Measurements from ENCODE around the gene APOO. TPM values are rescaled to one million over a fixed set of nuclear protein-coding genes. Genes with fewer than 3 reads are reported as not detected.

APOO gene
- total RNA-seq, 3 donors from 2014 or later (not counting 1 experiment from before 2014, with no cell fraction given), result 8.8 to 13.0 (median 10.0) TPM

DNA sequence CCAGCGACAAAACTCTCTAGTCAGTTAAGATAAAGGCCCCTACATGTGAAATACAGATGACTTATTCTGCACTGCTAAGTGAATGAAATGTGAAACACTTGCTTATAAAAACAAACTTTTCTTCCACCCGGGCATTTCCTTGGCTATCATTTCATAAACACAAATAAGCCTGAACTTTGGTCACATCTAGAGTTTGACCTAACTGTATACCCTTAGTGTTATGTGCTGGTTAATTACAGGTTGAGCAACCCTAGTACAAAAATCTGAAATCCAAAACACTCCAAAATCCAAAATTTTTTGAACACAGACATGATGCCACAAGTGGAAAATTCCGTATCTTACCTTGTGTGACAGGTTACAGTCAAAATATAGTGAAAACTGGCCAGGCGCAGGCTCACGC is 78.9 kb downstream of the APOO start:
- Histone ChIP-seq H3K9me3 (ENCODE audit: control insufficient read depth, insufficient read depth, low read length) (no peaks in the 10 kb centered on the region), H3K27me3 (ENCODE audit: control insufficient read depth, insufficient read depth, low read length) (no peaks in the 10 kb centered on the region), H3K4me3 (ENCODE audit: low read length) (no peak overlapping the region), H3K36me3 (ENCODE audit: control insufficient read depth, insufficient read depth, low read length) (no peaks in the 10 kb centered on the region), H3K27ac (ENCODE audit: low read length) (no peak overlapping the region), H3K4me1 (ENCODE audit: control insufficient read depth, insufficient read depth, low read length) (no peaks in the 10 kb centered on the region)
- TF ChIP-seq, protein P1, sequence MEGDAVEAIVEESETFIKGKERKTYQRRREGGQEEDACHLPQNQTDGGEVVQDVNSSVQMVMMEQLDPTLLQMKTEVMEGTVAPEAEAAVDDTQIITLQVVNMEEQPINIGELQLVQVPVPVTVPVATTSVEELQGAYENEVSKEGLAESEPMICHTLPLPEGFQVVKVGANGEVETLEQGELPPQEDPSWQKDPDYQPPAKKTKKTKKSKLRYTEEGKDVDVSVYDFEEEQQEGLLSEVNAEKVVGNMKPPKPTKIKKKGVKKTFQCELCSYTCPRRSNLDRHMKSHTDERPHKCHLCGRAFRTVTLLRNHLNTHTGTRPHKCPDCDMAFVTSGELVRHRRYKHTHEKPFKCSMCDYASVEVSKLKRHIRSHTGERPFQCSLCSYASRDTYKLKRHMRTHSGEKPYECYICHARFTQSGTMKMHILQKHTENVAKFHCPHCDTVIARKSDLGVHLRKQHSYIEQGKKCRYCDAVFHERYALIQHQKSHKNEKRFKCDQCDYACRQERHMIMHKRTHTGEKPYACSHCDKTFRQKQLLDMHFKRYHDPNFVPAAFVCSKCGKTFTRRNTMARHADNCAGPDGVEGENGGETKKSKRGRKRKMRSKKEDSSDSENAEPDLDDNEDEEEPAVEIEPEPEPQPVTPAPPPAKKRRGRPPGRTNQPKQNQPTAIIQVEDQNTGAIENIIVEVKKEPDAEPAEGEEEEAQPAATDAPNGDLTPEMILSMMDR (IDR thresholded peaks at IDR 0.05), result no peak
- Mint-ChIP-seq H3K4me1 (no peaks in the 10 kb centered on the region), H3K9me3 (no peaks in the 10 kb centered on the region), H3K4me3 (no peak overlapping the region), H3K36me3 (no peaks in the 10 kb centered on the region), H3K27ac (no peak overlapping the region), H3K27me3 (ENCODE audit: low read depth in 2 of 2) (no peaks in the 10 kb centered on the region)
- intact Hi-C loops (cut with micrococcal nuclease), result no loop called here
- WGBS (ENCODE audit: insufficient coverage), result 99% methylated on average over 4 of the region's 5 CpGs
- DNase-seq, result no peak
- ATAC-seq, result no peak

DNA sequence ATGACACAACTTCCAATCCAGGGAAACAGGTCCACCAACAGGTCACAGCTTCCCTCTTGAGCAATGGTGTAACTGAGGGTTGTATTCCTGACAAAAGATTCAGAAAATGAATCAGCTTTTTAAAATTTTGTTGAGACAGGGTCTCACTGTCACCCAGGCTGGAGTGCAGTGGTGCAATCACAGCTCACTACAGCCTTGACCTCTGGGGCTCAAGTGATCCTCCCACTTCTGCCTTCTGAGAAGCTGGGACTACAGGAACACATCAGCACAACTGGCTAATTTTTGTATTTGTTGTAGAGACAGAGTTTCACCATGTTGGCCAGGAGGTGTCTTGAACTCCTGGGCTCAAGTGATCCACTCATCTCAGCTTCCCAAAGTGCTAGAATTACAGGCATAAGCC is 81.1 kb downstream of the APOO start:
- Mint-ChIP-seq H3K27ac (no peak overlapping the region), H3K27me3 (ENCODE audit: low read depth in 2 of 2) (no peaks in the 10 kb centered on the region), H3K4me1 (no peaks in the 10 kb centered on the region), H3K4me3 (no peak overlapping the region), H3K9me3 (no peaks in the 10 kb centered on the region), H3K36me3 (no peaks in the 10 kb centered on the region)
- ATAC-seq (no peak), DNase-seq (no peak)
- H3K4me3 ChIP-seq (ENCODE audit: low read length), result no peak overlapping the region
- H3K9me3 ChIP-seq (ENCODE audit: control insufficient read depth, insufficient read depth, low read length), result no peaks in the 10 kb centered on the region
- no peaks in the 10 kb centered on the region for H3K4me1 ChIP-seq (ENCODE audit: control insufficient read depth, insufficient read depth, low read length)
- intact Hi-C loops (cut with micrococcal nuclease), result no loop called here
- no peaks in the 10 kb centered on the region for H3K27me3 ChIP-seq (ENCODE audit: control insufficient read depth, insufficient read depth, low read length)
- TF ChIP-seq, protein P1 (IDR thresholded peaks at IDR 0.05), result no peak
- no peak overlapping the region for H3K27ac ChIP-seq (ENCODE audit: low read length)
- no peaks in the 10 kb centered on the region for H3K36me3 ChIP-seq (ENCODE audit: control insufficient read depth, insufficient read depth, low read length)

DNA sequence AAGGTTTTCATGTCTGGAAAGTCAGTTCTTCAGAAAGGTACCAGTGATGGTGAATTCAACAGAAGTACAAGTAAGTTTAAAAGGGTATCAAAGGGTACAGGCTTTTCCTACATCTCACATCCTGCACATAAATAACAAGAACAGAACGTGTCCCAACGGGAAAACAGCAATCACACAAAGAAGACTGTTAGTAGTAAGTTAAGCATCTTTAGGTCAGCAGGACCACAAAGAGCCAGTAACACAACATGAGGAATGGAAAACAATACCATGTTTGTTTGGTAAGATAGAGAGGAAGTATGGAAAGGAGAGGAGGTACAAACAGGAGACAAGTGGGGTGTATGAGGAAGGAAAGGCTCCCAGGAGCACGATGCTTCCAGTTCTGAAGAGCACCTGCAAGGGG is 81.5 kb downstream of the APOO start:
- Histone ChIP-seq H3K27ac (ENCODE audit: low read length) (no peak overlapping the region), H3K9me3 (ENCODE audit: control insufficient read depth, insufficient read depth, low read length) (no peaks in the 10 kb centered on the region), H3K27me3 (ENCODE audit: control insufficient read depth, insufficient read depth, low read length) (no peaks in the 10 kb centered on the region), H3K4me1 (ENCODE audit: control insufficient read depth, insufficient read depth, low read length) (no peaks in the 10 kb centered on the region), H3K36me3 (ENCODE audit: control insufficient read depth, insufficient read depth, low read length) (no peaks in the 10 kb centered on the region), H3K4me3 (ENCODE audit: low read length) (no peak overlapping the region)
- no peak for ATAC-seq
- no peaks in the 10 kb centered on the region for H3K27me3 Mint-ChIP-seq (ENCODE audit: low read depth in 2 of 2)
- H3K36me3 Mint-ChIP-seq, result no peaks in the 10 kb centered on the region
- TF ChIP-seq, protein P1 (IDR thresholded peaks at IDR 0.05), result no peak
- no peaks in the 10 kb centered on the region for H3K9me3 Mint-ChIP-seq
- H3K27ac Mint-ChIP-seq, result no peak overlapping the region
- no peak overlapping the region for H3K4me3 Mint-ChIP-seq
- no peaks in the 10 kb centered on the region for H3K4me1 Mint-ChIP-seq
- intact Hi-C loops (cut with micrococcal nuclease), result no loop called here
- DNase-seq, result no peak
- 93% methylated on average over 2 of the region's 3 CpGs for WGBS (ENCODE audit: insufficient coverage)

DNA sequence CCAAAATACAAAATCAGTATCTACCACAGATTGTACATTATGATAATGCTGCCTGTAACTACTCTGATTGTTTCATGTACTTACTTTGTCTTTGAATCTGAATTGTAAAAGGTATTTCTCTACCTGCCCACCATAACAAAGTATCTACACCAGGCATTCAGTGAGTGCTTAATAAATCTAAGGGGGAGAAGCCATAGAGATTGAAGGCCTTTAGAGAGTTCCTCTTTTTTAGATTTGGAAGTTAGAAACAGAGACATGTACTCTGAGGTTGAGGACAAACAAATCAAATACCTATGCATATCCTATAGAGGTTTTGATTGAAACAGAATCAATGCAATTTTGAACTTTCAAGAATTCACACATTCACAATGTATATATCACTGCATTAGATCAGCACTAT is 82.1 kb downstream of the APOO start:
- no peak overlapping the region for H3K4me3 Mint-ChIP-seq
- H3K4me1 Mint-ChIP-seq, result no peaks in the 10 kb centered on the region
- no peaks in the 10 kb centered on the region for H3K9me3 ChIP-seq (ENCODE audit: control insufficient read depth, insufficient read depth, low read length)
- ATAC-seq (no peak), DNase-seq (no peak)
- H3K36me3 Mint-ChIP-seq, result no peaks in the 10 kb centered on the region
- no peaks in the 10 kb centered on the region for H3K9me3 Mint-ChIP-seq
- H3K27me3 ChIP-seq (ENCODE audit: control insufficient read depth, insufficient read depth, low read length), result no peaks in the 10 kb centered on the region
- H3K4me1 ChIP-seq (ENCODE audit: control insufficient read depth, insufficient read depth, low read length), result no peaks in the 10 kb centered on the region
- no peak overlapping the region for H3K27ac ChIP-seq (ENCODE audit: low read length)
- no peak overlapping the region for H3K27ac Mint-ChIP-seq
- H3K36me3 ChIP-seq (ENCODE audit: control insufficient read depth, insufficient read depth, low read length), result no peaks in the 10 kb centered on the region
- H3K27me3 Mint-ChIP-seq (ENCODE audit: low read depth in 2 of 2), result no peaks in the 10 kb centered on the region
- no peak overlapping the region for H3K4me3 ChIP-seq (ENCODE audit: low read length)
- intact Hi-C loops (cut with micrococcal nuclease), result no loop called here
- TF ChIP-seq, protein P1 (IDR thresholded peaks at IDR 0.05), result no peak
